AG09309 (cell line): ENCODE measurements around the gene KIAA0930.

ENCODE experiments used
- DNase-seq: peaks from one replicate; pipeline ENCODE4 v3.0.0-alpha.2; 2010; ENCODE audit warnings: low read depth
- H3K4me3 ChIP-seq: 2 replicates; pipeline ENCODE4 v1.5.1; 2011; ENCODE audit warnings: mild to moderate bottlenecking, low read depth, low read length, moderate library complexity; ENCODE audit not compliant: control insufficient read depth
- CTCF ChIP-seq: IDR thresholded peaks from 2 replicates; pipeline ENCODE4 v1.5.1; 2011; ENCODE audit warnings: mild to moderate bottlenecking, low read depth, low read length, inconsistent platforms; ENCODE audit not compliant: insufficient read depth, control insufficient read depth; ENCODE audit errors: missing control alignments

Gene KIAA0930

GRCh38 chr22:45253039-45253641 is 12.4 kb upstream of the KIAA0930 start:
- no peak for DNase-seq
- H3K4me3 ChIP-seq = no peak overlapping the region
- no peak for TF ChIP-seq CTCF

GRCh38 chr22:45251825-45252224 is 11.1 kb upstream of the KIAA0930 start:
- TF ChIP-seq CTCF = no peak
- no peak for DNase-seq
- no peak overlapping the region for H3K4me3 ChIP-seq

- no peak overlapping the region for H3K4me3 ChIP-seq
- TF ChIP-seq CTCF = no peak
- no peak for DNase-seq
Measured at GRCh38 chr22:45248832-45249561, 8.3 kb upstream of the KIAA0930 start.

GRCh38 chr22:45246060-45246985 is 5.6 kb upstream of the KIAA0930 start:
- no peak for TF ChIP-seq CTCF
- DNase-seq = peak; percentile 94
- H3K4me3 ChIP-seq = no peak overlapping the region

- TF ChIP-seq CTCF = no peak
- no peak overlapping the region for H3K4me3 ChIP-seq
- no peak for DNase-seq
Measured at GRCh38 chr22:45244916-45245315, 4.2 kb upstream of the KIAA0930 start.

- no peak overlapping the region for H3K4me3 ChIP-seq
- no peak for TF ChIP-seq CTCF
- DNase-seq = no peak
Measured at GRCh38 chr22:45242778-45243191, 2.1 kb upstream of the KIAA0930 start.
